GM19372 (cell line): ENCODE data around the gene H3-3A.
A peak's percentile ranks its signal among the peaks of the same experiment; 100 is the strongest.

Experiments
- ATAC-seq: cut with Tn5 transposase; IDR thresholded peaks from one replicate; pipeline ENCODE4 v1.9.1; 2021; ENCODE audit warnings: mild to moderate bottlenecking, low read depth, moderate library complexity; ENCODE audit not compliant: unreplicated experiment

H3-3A gene

DNA sequence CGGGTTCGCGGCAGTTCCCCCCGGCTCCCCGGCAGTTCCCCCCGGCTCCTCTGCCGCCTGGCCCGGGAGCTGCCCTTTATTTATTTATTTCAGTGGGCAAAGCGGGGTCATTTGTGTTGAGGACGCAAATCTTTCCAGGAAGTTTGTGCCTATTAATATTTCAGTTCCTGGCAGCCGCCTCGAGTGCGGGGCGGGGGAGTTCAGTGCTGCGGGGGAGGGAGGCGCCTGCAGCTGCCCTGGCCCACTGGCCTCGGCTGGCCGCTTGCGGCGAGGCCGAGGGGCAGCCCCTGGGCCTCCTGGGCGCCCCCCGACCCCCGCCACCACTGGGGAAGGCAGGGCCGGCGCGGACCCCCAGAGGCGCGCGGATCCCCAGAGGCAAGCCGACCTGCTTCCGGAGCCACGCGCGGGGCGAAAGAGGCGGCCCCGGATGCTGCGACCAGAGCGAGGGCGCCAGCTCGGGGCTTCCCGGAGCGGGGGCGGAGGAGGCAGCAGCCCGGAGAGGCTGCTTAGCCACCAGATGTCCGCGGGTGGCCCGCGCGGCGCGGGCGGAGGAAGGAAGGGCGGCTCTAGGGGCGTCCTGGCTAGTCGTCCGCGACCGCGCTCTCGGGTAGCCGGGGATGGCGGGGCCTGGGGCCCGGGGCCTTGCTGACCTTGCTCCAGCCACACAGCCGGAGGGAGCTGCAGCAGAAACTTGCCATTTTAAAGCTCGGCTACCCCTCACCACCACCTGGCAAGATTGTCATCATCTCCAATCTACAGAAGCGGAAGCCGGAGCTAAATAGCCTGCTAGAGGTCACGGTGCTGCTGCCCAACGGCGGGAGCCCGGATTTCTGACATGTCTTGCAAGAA, 48.0 kb downstream of the H3-3A start:
- ATAC-seq, result peak; percentile 69

DNA sequence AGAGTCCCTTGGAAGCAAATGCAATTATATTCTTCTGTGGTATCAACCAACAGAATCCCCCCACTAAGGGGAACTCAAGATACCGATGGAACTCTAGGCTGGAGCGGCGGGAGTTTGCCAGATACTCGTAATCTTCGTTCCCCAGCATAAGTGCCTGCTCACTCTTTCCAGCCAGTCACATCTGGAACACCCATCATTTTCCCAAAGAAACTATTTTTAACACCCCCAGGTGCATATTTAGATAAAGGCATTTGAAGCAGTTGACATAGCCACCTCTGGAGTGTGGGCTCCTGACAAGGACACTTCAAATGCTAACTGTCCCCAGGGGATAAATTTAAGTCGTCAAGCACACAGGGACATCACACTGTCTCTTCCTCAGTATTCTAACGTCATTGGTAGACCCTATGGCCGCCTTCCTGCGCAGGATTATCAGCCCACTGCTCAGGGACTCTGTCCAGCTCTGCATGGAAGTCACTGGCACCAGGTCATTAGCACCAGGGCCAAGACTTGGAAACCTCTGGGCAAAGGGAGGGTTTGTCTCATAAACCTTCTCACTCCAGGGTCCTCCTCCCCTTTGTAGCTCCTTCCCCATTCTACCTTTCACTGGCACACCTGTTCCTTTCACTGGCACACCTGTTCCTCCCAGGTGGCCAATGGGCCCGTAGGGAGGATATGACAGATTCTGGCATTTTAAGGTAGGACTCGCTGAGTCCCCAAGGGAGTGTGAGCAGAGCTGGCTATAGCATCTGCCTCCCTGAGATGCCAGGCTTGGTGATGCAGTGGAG, 48.8 kb downstream of the H3-3A start:
- no peak for ATAC-seq

DNA sequence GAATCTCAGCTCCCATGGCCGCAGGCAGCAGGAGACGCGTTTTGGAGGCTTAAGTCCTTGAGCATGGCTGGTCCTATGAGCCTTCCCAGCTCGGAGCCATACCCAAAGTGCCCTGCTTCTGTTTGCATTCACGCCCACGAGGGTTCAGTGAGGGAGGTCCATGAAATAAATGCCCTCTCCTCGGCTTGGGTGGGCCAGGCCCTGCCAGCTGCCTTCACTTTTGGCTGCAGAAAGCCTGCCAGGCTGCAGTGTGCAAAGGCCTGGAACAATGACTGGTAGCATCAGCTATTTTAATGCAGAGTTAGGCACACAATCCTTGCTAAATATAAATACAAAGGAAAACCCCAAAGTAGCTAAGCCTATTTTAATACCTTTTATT, 49.4 kb downstream of the H3-3A start:
- ATAC-seq, result no peak

DNA sequence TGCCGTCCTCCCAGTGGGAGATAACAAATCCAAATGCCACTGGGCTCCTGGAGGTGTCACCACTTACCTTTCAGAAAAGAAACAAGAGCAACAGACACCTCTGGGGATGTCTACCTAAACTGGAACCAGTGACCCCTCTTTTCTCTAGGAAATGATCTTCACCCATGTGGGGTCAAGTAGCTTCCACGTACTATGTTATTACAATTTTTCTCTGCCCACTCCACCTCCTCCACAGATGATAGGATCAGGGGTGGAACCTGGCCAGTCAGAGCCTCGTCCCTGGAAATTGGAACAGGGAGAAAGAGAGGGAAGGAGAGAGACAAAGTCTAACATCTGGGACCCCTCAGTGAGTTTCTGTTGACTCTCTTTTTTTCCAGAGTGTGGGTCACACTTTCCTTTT, 50.1 kb downstream of the H3-3A start:
- no peak for ATAC-seq

DNA sequence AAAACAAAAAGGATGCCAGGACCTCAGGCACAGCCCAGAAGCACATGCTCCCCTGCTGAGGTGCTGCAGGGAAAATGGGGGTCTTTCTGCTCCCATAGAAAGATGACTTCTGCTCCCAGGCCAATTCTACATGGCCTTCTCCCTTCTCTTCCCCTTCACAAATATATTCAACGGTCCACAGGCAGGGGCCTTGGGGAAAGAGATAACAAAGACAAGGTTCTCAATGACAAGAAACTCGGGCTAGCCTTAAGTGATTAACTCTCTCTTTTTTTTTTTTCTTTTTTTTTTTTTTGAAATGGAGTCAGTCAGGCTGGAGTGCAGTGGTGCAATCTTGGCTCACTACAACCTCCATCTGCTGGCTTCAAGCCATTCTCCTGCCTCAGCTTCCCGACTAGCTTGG, 54.2 kb downstream of the H3-3A start:
- no peak for ATAC-seq

DNA sequence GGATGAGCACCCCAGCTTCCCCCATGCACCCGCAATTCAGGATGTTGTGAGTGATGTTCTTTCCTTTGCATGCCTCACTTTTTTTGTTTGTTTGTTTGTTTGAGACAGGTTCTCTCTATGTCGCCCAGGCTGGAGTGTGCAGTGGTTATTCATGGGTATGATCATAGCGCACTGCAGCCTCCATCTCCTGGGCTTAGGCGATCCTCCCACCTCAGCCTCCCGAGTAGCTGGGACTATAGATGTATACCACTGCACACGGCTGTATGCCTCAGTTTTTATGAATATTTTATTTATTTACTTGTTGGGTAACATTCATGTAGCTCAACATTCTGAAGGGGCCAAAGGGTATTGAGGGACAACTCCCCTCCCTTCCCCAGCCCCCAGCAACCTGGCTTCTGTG, 54.8 kb downstream of the H3-3A start:
- ATAC-seq, result no peak

DNA sequence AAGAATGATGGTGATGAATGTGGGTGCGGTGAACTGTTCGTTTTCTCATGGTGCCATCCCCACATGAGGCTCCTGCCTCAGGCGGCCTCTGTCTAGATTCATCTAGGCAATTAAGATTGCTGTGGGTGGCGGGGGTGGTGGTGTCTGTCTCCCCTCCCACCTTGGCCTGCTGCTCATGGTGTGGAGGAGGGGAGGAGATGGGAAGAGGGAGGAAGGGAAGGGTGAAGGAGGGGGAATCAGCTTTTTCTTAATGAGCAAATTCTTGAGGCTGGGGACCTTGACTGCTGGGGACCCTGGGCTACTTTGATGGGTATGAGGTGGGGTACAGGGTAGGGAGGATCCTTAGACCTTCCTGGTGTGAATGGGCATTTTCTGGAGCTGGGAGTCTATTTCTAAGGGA, 55.8 kb downstream of the H3-3A start:
- ATAC-seq, result no peak

DNA sequence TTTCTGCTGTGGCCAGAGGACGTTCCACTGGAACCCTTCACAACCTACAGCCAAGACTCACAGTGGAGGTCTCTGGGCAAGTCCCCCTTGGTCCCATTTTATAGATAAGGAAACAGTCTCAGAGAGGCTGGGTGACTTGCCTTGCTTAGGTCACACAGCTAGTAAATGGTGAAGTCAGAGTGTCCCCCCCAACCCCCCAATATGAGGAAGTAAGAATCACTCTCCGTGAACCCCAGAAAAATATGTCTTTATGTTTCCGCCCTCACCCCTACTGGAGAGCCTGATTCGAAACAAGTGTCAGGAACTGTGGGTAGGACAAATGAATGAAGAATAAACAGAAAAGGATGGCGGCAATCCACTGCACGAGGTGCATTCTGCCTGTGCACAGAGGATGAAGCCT, 56.7 kb downstream of the H3-3A start:
- ATAC-seq, result no peak

DNA sequence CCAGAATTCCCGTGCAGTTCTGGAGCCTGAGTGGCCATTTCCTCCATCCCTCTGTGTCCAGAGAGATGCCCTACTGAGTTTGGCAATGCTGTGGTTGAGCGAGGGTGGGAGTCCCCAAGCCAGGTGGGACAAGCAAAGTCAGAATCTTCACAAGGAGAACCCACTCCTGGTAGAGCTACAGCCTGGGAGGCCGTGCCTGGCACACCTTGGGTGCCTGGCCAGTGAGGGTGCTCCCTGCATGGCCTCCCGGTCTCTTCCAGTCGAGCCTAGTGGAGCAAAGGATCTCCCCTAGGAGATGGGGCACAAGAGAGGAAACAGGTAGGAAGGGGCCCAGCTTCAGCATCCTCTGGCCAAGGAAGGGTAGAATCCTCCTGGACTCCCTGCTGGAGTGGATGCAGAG, 57.9 kb downstream of the H3-3A start:
- ATAC-seq, result no peak

DNA sequence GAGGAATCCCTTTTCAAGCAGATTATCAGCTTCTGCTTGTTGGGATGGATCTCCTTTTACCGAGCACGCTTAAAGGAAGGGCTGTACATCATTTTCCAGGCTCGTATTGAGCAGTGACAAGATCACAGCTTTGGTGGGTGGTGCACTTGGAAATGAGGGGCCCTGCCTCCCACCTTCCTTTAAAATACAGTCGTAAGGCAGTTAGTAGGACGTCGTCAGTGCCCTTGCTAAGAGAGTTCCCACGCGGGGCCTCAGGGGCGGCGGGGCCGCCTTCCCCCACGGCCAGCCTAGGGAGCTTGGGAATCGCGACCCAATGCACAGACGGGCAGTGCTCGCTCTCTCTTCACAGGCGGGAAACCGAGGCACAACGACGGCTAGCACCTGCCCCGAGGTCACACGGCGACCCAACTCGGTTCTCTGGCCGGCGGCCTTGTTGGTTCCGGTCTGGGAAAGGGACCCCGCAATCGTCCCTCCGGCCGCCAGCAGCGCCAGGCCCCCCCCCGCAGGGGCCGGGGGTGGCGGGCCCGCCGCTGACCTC, 58.6 kb downstream of the H3-3A start:
- ATAC-seq, result no peak
